WTC11 (cell line): ENCODE measurements around the gene CAPN13. TPM values are rescaled to one million over a fixed set of nuclear protein-coding genes. Genes with fewer than 3 reads are reported as not detected.

ENCODE experiments used
- ATAC-seq: fragments of 200-7000 bp; cut with Tn5 transposase; 2 replicates; pipeline ENCODE4 v1.10.0; 2021; ENCODE audit warnings: mild to moderate bottlenecking, moderate library complexity
- CTCF ChIA-PET: fragments of 300-600 bp; sonication (Branson Sonifier 250); formaldehyde crosslinking; loops from one replicate; lab custom pipeline; 2021; ENCODE audit warnings: antibody characterized with exemption; lab: Charles Lee
- POLR2A ChIA-PET: fragments of 350-600 bp; sonication (Branson Sonifier 250); formaldehyde crosslinking; loops from one replicate; lab custom pipeline; 2021; ENCODE audit warnings: antibody characterized with exemption; lab: Charles Lee
- DNase-seq: peaks from one replicate; pipeline ENCODE4 v3.0.0; 2021; ENCODE audit warnings: low spot score
- H3K27ac Mint-ChIP-seq: 2 replicates; pipeline ENCODE4 v1.8.0; 2021; ENCODE audit warnings: mixed read lengths
- H3K27me3 Mint-ChIP-seq: 2 replicates; pipeline ENCODE4 v1.8.0; 2021; ENCODE audit warnings: low read depth, mild to moderate bottlenecking, moderate library complexity, mixed read lengths
- H3K36me3 Mint-ChIP-seq: 2 replicates; pipeline ENCODE4 v1.8.0; 2021; ENCODE audit warnings: mixed read lengths
- H3K4me1 Mint-ChIP-seq: 2 replicates; pipeline ENCODE4 v1.8.0; 2022; ENCODE audit warnings: mixed read lengths
- H3K4me3 Mint-ChIP-seq: 2 replicates; pipeline ENCODE4 v1.8.0; 2021; ENCODE audit warnings: mild to moderate bottlenecking, moderate library complexity, mixed read lengths
- H3K9me3 Mint-ChIP-seq: 2 replicates; pipeline ENCODE4 v1.8.0; 2021; ENCODE audit warnings: mixed read lengths
- CBFB ChIP-seq: sonication (generic); formaldehyde crosslinking; IDR thresholded peaks from 2 replicates; pipeline ENCODE4 v1.8.1; 2022; ENCODE audit warnings: mild to moderate bottlenecking, low read depth, missing genetic modification reagents
- CREB1 ChIP-seq: sonication (generic); formaldehyde crosslinking; IDR thresholded peaks from 2 replicates; pipeline ENCODE4 v1.8.0; 2023; ENCODE audit warnings: mild to moderate bottlenecking, missing genetic modification reagents
- MAX ChIP-seq: sonication (generic); formaldehyde crosslinking; IDR thresholded peaks from 2 replicates; pipeline ENCODE4 v1.8.0; 2022; ENCODE audit warnings: mild to moderate bottlenecking, missing genetic modification reagents
- MXD4 ChIP-seq: fragments of 250-450 bp; sonication (Bioruptor Pico); IDR thresholded peaks from 2 replicates; pipeline ENCODE4 v1.8.0; 2021; ENCODE audit warnings: mild to moderate bottlenecking, moderate library complexity, borderline replicate concordance
- NFE2L1 ChIP-seq: sonication (generic); formaldehyde crosslinking; IDR thresholded peaks from 2 replicates; pipeline ENCODE4 v1.8.1; 2023; ENCODE audit warnings: missing genetic modification reagents
- NR2C2 ChIP-seq: sonication (generic); formaldehyde crosslinking; IDR thresholded peaks from 2 replicates; pipeline ENCODE4 v1.8.0; 2022; ENCODE audit warnings: mild to moderate bottlenecking, missing genetic modification reagents
- OVOL2 ChIP-seq: fragments of 250-450 bp; sonication (Bioruptor Pico); IDR thresholded peaks from 2 replicates; pipeline ENCODE4 v1.9.0; 2021; ENCODE audit warnings: mild to moderate bottlenecking, borderline replicate concordance
- RELA ChIP-seq: sonication (generic); formaldehyde crosslinking; IDR thresholded peaks from 2 replicates; pipeline ENCODE4 v1.8.1; 2022; ENCODE audit warnings: missing genetic modification reagents, mild to moderate bottlenecking, borderline replicate concordance
- SMAD3 ChIP-seq: sonication (generic); formaldehyde crosslinking; IDR thresholded peaks from 2 replicates; pipeline ENCODE4 v1.8.0; 2022; ENCODE audit warnings: missing genetic modification reagents, mild to moderate bottlenecking, borderline replicate concordance
- SMAD4 ChIP-seq: sonication (generic); formaldehyde crosslinking; IDR thresholded peaks from 2 replicates; pipeline ENCODE4 v1.8.0; 2022; ENCODE audit warnings: mild to moderate bottlenecking, missing genetic modification reagents
- SP1 ChIP-seq: sonication (generic); formaldehyde crosslinking; conservative IDR thresholded peaks from 2 replicates; pipeline ENCODE4 v1.8.1; 2022; ENCODE audit warnings: missing genetic modification reagents
- ZBTB21 ChIP-seq: sonication (generic); formaldehyde crosslinking; IDR thresholded peaks from 2 replicates; pipeline ENCODE4 v1.8.1; 2023; ENCODE audit warnings: mild to moderate bottlenecking, missing genetic modification reagents, borderline replicate concordance
- total RNA-seq: library from RNA; stranded (reverse); gene quantifications from 3 replicates; pipeline ENCODE4 v1.2.3, GENCODE V29; 2021
- TF ChIP-seq, protein P1 (sequence below): sonication (generic); formaldehyde crosslinking; conservative IDR thresholded peaks from 2 replicates; pipeline ENCODE4 v1.8.1; 2023; ENCODE audit warnings: mild to moderate bottlenecking, low read depth, missing genetic modification reagents, moderate library complexity
- TF ChIP-seq, protein P2 (sequence below): fragments of 250-450 bp; sonication (Bioruptor Pico); IDR thresholded peaks from 2 replicates; pipeline ENCODE4 v1.9.0; 2021; ENCODE audit warnings: moderate library complexity, mild to moderate bottlenecking, inconsistent platforms, borderline replicate concordance
- TF ChIP-seq, protein P3 (sequence below): sonication (generic); formaldehyde crosslinking; IDR thresholded peaks from 2 replicates; pipeline ENCODE4 v1.8.1; 2023; ENCODE audit warnings: mild to moderate bottlenecking, missing genetic modification reagents
- TF ChIP-seq, protein P4 (sequence below): fragments of 250-450 bp; sonication (Bioruptor Pico); IDR thresholded peaks from 2 replicates; pipeline ENCODE4 v1.9.0; 2021; ENCODE audit warnings: mild to moderate bottlenecking
- TF ChIP-seq, protein P5 (sequence below): sonication (generic); formaldehyde crosslinking; IDR thresholded peaks from 2 replicates; pipeline ENCODE4 v1.8.1; 2022; ENCODE audit warnings: mild to moderate bottlenecking, missing genetic modification reagents, moderate library complexity, borderline replicate concordance

CAPN13 gene
- total RNA-seq, 1 experiment from 2014 or later: 1.7 TPM

- CTCF ChIA-PET: interaction anchor here (1.3 to 3.0 kb wide), 4 partner anchors 9 to 634 kb away, joined by 5 to 16 read pairs (median 6); partner anchors contain the start of gene CAPN13
- Mint-ChIP-seq H3K27ac (peak overlapping the region; percentile 59), H3K27me3 (no peaks in the 10 kb centered on the region; the same call in 1 of the 2 replicates), H3K4me1 (peaks cover 27% of the 10 kb centered on the region), H3K36me3 (no peaks in the 10 kb centered on the region), H3K4me3 (no peak overlapping the region), H3K9me3 (no peaks in the 10 kb centered on the region)
- DNase-seq: no peak
- POLR2A ChIA-PET: interaction anchor here (0.9 to 1.1 kb wide), 2 partner anchors 9 to 11 kb away, joined by 3 read pairs; no protein-coding TSS in a partner anchor
- TF ChIP-seq OVOL2 (no peak), NFE2L1 (CRISPR knock-in tag) (no peak), MXD4 (CRISPR knock-in tag) (no peak), SMAD3 (CRISPR knock-in tag) (no peak), CREB1 (CRISPR knock-in tag) (no peak), SP1 (CRISPR knock-in tag) (no peak), NR2C2 (CRISPR knock-in tag) (no peak)
- peak; percentile 73 for ATAC-seq
Observed at GRCh38 chr2:30798536-30798991, 8.7 kb downstream of the CAPN13 start.

DNA sequence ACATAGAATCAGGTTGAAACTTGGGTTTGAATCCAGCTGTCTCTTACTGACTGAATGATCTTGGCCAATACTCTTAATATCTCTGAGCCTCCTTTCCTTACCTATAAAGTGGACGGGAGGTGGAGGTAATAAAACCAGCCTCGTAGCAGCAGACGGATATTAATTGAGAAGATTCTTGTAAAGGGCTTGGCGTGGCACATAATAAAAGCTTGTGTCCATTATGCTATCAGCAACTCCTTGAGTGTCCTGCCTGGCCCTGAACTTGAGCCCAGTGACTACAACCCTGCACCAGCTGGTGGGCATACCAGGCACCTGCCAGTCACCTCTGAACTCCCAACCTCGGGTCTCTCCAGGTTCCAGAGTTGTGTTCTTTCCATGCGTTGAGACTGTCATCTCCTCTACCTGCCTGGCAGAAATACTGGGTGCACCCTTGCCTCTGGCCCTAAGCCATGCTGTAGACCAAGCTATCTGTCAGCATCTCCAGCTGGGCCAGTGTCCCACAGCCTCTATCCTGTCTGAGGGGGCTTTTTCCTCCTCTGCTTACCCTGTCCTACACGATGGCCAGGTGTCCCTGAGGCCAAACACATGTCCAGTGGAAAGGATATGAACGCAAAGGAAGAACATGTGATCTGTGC is 9.7 kb downstream of the CAPN13 start:
- no peak for ATAC-seq

GRCh38 chr2:30796699-30797098 is 10.5 kb downstream of the CAPN13 start:
- no peaks in the 10 kb centered on the region; the same call in 1 of the 2 replicates for H3K27me3 Mint-ChIP-seq
- H3K27ac Mint-ChIP-seq: no peak overlapping the region
- H3K4me1 Mint-ChIP-seq: peaks cover 27% of the 10 kb centered on the region
- no peaks in the 10 kb centered on the region for H3K9me3 Mint-ChIP-seq
- H3K36me3 Mint-ChIP-seq: no peaks in the 10 kb centered on the region
- ChIA-PET POLR2A (no interaction called here), CTCF (no interaction called here)
- no peak for DNase-seq
- no peak overlapping the region for H3K4me3 Mint-ChIP-seq
- peak; percentile 60 for ATAC-seq
- no peak for TF ChIP-seq NR2C2 (CRISPR knock-in tag)
- TF ChIP-seq, protein P1, sequence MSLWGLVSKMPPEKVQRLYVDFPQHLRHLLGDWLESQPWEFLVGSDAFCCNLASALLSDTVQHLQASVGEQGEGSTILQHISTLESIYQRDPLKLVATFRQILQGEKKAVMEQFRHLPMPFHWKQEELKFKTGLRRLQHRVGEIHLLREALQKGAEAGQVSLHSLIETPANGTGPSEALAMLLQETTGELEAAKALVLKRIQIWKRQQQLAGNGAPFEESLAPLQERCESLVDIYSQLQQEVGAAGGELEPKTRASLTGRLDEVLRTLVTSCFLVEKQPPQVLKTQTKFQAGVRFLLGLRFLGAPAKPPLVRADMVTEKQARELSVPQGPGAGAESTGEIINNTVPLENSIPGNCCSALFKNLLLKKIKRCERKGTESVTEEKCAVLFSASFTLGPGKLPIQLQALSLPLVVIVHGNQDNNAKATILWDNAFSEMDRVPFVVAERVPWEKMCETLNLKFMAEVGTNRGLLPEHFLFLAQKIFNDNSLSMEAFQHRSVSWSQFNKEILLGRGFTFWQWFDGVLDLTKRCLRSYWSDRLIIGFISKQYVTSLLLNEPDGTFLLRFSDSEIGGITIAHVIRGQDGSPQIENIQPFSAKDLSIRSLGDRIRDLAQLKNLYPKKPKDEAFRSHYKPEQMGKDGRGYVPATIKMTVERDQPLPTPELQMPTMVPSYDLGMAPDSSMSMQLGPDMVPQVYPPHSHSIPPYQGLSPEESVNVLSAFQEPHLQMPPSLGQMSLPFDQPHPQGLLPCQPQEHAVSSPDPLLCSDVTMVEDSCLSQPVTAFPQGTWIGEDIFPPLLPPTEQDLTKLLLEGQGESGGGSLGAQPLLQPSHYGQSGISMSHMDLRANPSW (CRISPR knock-in tag): no peak
- no peak for TF ChIP-seq SMAD4 (CRISPR knock-in tag)
- TF ChIP-seq, protein P2, sequence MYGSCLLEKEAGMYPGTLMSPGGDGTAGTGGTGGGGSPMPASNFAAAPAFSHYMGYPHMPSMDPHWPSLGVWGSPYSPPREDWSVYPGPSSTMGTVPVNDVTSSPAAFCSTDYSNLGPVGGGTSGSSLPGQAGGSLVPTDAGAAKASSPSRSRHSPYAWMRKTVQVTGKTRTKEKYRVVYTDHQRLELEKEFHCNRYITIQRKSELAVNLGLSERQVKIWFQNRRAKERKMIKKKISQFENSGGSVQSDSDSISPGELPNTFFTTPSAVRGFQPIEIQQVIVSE (CRISPR knock-in tag): no peak
- TF ChIP-seq RELA (CRISPR knock-in tag): no peak
- TF ChIP-seq, protein P3, sequence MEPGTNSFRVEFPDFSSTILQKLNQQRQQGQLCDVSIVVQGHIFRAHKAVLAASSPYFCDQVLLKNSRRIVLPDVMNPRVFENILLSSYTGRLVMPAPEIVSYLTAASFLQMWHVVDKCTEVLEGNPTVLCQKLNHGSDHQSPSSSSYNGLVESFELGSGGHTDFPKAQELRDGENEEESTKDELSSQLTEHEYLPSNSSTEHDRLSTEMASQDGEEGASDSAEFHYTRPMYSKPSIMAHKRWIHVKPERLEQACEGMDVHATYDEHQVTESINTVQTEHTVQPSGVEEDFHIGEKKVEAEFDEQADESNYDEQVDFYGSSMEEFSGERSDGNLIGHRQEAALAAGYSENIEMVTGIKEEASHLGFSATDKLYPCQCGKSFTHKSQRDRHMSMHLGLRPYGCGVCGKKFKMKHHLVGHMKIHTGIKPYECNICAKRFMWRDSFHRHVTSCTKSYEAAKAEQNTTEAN (CRISPR knock-in tag): no peak
- no peak for TF ChIP-seq ZBTB21 (CRISPR knock-in tag)

More for the DNA sequence above, 9.7 kb downstream of the CAPN13 start:
- peaks cover 27% of the 10 kb centered on the region for H3K4me1 Mint-ChIP-seq
- H3K9me3 Mint-ChIP-seq: no peaks in the 10 kb centered on the region
- no peak for DNase-seq
- H3K27me3 Mint-ChIP-seq: no peaks in the 10 kb centered on the region; the same call in 1 of the 2 replicates
- POLR2A ChIA-PET: no interaction called here
- TF ChIP-seq SMAD3 (CRISPR knock-in tag) (no peak), MAX (CRISPR knock-in tag) (no peak), CBFB (CRISPR knock-in tag) (no peak)
- TF ChIP-seq, protein P2 (CRISPR knock-in tag): no peak
- TF ChIP-seq, protein P4, sequence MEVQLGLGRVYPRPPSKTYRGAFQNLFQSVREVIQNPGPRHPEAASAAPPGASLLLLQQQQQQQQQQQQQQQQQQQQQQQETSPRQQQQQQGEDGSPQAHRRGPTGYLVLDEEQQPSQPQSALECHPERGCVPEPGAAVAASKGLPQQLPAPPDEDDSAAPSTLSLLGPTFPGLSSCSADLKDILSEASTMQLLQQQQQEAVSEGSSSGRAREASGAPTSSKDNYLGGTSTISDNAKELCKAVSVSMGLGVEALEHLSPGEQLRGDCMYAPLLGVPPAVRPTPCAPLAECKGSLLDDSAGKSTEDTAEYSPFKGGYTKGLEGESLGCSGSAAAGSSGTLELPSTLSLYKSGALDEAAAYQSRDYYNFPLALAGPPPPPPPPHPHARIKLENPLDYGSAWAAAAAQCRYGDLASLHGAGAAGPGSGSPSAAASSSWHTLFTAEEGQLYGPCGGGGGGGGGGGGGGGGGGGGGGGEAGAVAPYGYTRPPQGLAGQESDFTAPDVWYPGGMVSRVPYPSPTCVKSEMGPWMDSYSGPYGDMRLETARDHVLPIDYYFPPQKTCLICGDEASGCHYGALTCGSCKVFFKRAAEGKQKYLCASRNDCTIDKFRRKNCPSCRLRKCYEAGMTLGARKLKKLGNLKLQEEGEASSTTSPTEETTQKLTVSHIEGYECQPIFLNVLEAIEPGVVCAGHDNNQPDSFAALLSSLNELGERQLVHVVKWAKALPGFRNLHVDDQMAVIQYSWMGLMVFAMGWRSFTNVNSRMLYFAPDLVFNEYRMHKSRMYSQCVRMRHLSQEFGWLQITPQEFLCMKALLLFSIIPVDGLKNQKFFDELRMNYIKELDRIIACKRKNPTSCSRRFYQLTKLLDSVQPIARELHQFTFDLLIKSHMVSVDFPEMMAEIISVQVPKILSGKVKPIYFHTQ (CRISPR knock-in tag): no peak
- TF ChIP-seq, protein P5, sequence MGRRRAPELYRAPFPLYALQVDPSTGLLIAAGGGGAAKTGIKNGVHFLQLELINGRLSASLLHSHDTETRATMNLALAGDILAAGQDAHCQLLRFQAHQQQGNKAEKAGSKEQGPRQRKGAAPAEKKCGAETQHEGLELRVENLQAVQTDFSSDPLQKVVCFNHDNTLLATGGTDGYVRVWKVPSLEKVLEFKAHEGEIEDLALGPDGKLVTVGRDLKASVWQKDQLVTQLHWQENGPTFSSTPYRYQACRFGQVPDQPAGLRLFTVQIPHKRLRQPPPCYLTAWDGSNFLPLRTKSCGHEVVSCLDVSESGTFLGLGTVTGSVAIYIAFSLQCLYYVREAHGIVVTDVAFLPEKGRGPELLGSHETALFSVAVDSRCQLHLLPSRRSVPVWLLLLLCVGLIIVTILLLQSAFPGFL: no peak
- CTCF ChIA-PET: interaction anchor here (1.9 to 3.0 kb wide), 2 partner anchors 10 to 86 kb away, joined by 5 to 16 read pairs; partner anchors contain the start of gene CAPN13
- H3K4me3 Mint-ChIP-seq: no peak overlapping the region
- H3K27ac Mint-ChIP-seq: no peak overlapping the region
- H3K36me3 Mint-ChIP-seq: no peaks in the 10 kb centered on the region
